GM12873 (cell line): Measurements from ENCODE around the gene SLC35B4.

Experiments used
- CTCF ChIP-seq: IDR thresholded peaks from 2 replicates; pipeline ENCODE4 v1.5.1; 2012; ENCODE audit warnings: low read depth, mild to moderate bottlenecking, moderate library complexity, low read length, control low read depth; ENCODE audit not compliant: insufficient read depth; ENCODE audit errors: missing control alignments

The SLC35B4 gene

GRCh38 chr7:134307320-134307719 is 9.4 kb downstream of the SLC35B4 start:
- no peak for TF ChIP-seq CTCF

- TF ChIP-seq CTCF, result no peak
Observed at GRCh38 chr7:134302120-134302519, 14.6 kb downstream of the SLC35B4 start.

- TF ChIP-seq CTCF, result no peak
Observed at GRCh38 chr7:134301592-134301991, 15.1 kb downstream of the SLC35B4 start.

- no peak for TF ChIP-seq CTCF
Observed at GRCh38 chr7:134300988-134301387, 15.7 kb downstream of the SLC35B4 start.

- TF ChIP-seq CTCF, result no peak
Observed at GRCh38 chr7:134298902-134299683, 17.6 kb downstream of the SLC35B4 start.

GRCh38 chr7:134297489-134297888 is 19.2 kb downstream of the SLC35B4 start:
- no peak for TF ChIP-seq CTCF

GRCh38 chr7:134293002-134293740 is 23.6 kb downstream of the SLC35B4 start:
- TF ChIP-seq CTCF, result no peak
